ENCODE results near the gene KRTAP10-11.
"Not testable (repeated sequence)": the region's sequence is repeated elsewhere in the genome, so short reads cannot be mapped to it uniquely, and the experiment has no call there.

The KRTAP10-11 gene

DNA sequence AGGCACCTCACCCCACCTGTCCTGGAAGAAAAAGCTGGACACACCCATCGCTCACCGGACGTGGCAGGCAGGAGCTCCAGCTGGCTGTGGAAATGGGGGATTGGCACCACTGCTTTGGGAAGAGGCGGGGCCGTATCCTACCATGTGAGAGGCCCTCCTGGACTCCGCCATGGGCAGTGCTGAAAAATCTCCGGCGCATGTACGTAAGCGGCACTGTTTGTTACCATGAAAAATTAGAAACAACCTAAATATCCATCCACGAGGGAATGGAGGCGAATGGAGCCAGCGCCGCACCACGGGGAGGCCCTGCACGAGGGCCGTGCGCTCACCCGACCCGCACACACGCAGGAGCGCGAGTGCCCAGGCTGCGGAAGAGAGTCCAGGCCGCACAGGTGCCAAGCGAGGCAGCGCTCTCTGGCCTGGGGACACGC, 31.2 kb upstream of the KRTAP10-11 start:
- in situ Hi-C loops (cut with MboI; ENCODE audit: low sequenced_read_pairs) = no loop called here

DNA sequence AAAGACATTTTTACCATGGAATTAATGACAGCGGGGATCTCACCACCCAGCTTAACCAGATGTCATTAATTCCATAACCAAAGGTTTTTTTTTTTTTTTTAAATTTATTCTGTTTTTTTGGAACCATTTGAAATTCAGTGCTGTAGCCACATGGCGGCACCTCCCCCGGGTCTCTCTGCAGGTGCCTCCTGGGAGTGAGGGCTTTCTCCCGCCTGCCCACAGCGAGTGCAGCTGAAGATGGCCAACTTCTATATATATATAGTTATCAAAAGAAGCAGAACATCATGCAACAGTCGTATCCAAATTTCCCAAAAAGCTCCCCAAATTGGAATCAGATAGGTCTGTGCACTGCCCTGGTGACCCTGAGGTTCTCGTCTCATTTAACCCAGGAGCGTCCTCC, 30.7 kb upstream of the KRTAP10-11 start:
- in situ Hi-C loops (cut with MboI; ENCODE audit: low sequenced_read_pairs) = no loop called here

DNA sequence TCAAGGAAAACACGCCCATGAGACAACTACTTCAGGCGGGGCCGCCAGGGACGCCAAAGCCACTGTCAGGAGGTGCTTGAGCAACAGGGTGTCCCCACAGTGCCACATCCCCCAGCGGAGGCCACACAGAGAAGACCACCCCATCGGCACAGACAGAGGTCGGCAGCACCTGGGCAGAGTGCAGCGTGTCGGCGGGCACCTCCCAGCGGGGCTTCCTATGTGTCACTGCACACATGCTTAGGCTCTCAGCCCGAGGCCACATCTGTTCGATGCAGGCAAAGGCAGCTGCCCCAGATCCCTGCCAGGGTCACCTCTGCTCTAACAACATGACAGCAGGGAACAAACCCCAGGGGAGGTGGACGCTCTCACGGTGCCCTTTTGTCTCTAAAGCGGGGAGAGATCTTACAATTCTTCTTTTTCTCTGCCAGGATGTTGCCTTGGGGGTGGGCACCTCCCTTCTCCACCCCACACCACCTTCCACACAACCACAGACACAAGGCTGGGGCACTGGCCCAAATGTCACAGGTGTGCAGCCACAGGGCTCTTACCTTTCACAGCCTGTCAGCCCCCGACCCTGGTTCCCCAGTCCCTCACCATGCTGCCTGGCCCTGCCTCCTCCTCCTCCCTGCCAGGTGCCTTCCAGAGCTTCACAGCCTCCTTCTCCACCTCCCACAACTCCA, 30.2 kb upstream of the KRTAP10-11 start:
- in situ Hi-C loops (cut with MboI; ENCODE audit: low sequenced_read_pairs) = no loop called here

- in situ Hi-C loops (cut with MboI; ENCODE audit: low sequenced_read_pairs) = no loop called here
These were observed 29.7 kb upstream of the KRTAP10-11 start for GRCh38 chr21:44616591-44616926.

- in situ Hi-C loops (cut with MboI; ENCODE audit: low sequenced_read_pairs) = no loop called here
These were observed 29.1 kb upstream of the KRTAP10-11 start for GRCh38 chr21:44617071-44617501.

- in situ Hi-C loops (cut with MboI; ENCODE audit: low sequenced_read_pairs) = no loop called here
These were observed 27.7 kb upstream of the KRTAP10-11 start for GRCh38 chr21:44618504-44618903.

- in situ Hi-C loops (cut with MboI; ENCODE audit: low sequenced_read_pairs) = no loop called here
These were observed 27.3 kb upstream of the KRTAP10-11 start for GRCh38 chr21:44618909-44619308.

DNA sequence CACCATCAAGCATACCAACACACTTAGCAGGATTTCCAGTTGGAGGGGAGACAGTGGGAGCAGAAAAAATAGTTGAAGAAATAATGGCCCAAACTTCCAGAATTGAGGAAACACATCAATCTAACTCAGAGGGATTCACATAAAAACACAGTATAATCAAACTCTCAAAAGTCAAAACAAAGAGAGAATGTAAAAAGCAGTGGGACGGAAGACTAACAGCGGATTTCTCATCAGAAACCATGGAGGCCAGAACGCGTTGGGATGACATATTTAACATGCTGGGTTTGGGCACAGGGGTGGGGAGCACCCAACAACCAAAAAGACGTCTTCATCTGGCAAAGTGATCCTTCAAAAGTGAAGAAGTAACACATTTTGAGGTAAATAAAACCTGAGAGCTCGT, 26.3 kb upstream of the KRTAP10-11 start:
- in situ Hi-C loops (cut with MboI; ENCODE audit: low sequenced_read_pairs) = no loop called here

DNA sequence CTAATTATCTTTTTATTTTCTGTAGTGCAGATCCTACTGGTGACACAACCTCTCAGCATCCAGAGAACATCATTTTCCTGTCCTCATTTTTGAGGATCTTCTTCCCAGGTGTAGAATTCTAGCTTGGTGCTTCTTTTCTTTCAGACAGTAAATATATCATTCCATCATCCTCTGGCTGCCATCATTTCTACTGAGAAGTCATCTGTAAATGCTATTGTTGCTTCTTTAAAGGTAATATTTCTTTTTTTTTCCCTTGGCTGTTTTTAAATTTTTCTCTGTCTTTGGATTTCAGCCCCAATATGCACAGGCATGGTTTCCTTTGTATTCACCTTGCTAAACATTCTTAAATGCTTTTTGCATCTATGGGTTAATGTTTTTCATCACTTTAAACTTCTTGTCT, 22.6 kb upstream of the KRTAP10-11 start:
- in situ Hi-C loops (cut with MboI; ENCODE audit: low sequenced_read_pairs) = no loop called here

DNA sequence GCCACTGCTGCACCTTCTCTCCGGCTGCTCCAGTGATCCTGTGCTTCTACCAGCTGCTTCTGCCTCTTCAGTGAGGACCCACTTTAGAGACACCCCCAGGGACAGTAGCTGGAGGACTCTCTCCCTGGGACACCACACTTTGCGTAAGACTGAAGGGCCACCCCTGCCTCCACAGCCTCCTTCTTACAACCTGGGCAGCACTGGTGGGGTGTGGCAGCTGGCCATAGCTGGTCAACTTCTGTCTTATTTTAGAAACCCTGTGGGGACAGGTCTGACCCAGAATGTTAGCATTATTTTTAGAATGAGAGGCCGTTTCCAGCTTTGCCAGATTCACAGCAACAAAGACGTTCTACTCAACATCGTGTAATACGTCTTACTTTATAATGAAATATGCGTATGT, 20.5 kb upstream of the KRTAP10-11 start:
- in situ Hi-C loops (cut with MboI; ENCODE audit: low sequenced_read_pairs) = no loop called here

DNA sequence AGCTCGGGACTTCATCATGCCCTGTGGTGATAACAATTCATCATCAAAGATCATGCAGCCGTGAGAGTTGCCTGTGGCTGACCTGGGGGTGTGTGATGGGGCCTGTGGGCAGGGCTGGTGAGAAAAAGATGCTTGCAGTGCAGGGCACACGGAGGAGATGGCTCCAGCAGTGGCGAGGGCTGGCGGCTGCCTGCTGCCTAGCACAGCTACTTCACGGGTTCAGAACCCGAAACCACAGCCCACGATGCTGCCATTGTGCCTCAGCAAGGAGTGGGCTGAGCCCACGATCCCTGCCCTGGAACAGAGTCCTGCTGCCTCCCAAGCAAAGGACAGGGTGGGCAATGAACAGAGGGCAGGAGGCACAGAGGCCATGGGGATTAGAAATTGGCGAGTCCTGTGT, 20.0 kb upstream of the KRTAP10-11 start:
- in situ Hi-C loops (cut with MboI; ENCODE audit: low sequenced_read_pairs) = no loop called here

DNA sequence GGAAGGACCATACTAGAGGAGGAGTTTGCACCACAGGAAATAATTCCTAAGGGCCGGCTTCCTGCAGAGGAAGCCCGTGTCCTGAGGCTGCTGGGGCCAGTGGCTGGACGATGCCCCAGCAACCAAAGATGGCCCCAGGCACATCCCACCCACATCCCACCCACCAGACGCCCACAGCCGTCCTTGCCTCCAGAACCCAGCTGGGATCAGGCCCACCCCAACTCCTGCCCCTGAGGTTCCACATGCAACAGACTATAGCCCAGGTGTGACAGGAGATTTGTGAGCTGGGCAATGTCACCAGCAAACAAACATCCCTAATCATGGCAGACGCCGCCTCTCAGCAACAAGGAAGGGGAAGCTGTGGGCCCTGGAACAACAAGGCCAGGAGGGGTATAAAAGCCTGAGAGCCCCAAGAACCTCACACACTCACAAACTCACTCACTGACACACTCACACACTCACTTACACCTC, 19.5 kb upstream of the KRTAP10-11 start, which contains the start of gene KRTAP10-9:
Gene KRTAP10-9 (plus strand): TSS at position 421 of the 471 bp plus-strand sequence. CDS start 79 bp downstream, outside the sequence.
- in situ Hi-C loops (cut with MboI; ENCODE audit: low sequenced_read_pairs) = no loop called here

DNA sequence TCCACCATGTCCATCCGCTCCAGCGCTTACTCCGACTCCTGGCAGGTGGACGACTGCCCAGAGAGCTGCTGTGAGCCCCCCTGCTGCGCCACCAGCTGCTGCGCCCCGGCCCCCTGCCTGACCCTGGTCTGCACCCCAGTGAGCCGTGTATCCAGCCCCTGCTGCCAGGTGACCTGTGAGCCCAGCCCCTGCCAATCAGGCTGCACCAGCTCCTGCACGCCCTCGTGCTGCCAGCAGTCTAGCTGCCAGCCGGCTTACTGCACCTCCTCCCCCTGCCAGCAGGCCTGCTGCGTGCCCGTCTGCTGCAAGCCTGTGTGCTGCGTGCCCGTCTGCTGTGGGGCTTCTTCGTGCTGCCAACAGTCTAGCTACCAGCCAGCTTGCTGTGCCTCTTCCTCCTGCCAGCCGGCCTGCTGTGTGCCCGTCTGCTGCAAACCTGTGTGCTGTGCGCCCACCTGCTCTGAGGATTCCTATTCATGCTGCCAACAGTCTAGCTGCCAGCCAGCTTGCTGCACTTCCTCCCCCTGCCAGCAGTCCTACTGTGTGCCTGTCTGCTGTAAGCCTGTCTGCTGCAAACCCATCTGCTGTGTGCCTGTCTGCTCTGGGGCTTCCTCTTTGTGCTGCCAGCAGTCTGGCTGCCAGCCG, 18.9 kb upstream of the KRTAP10-11 start:
- in situ Hi-C loops (cut with MboI; ENCODE audit: low sequenced_read_pairs) = not testable (repeated sequence)

DNA sequence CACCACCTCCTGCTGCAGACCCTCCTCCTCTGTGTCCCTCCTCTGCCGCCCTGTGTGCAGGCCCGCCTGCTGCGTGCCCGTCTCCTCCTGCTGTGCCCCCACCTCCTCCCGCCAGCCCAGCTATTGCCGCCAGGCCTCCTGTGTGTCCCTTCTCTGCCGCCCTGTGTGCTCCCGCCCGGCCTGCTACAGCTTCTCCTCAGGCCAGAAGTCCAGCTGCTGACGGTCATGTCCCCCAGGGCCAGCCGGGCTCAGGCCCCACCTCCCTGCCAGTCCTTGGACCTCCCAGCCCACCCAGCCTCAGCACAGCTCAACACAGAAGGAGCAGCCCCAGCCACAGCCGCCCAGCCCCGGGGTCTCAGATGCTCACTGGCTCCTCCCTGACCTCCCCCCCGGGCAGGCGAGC, 18.4 kb upstream of the KRTAP10-11 start:
- in situ Hi-C loops (cut with MboI; ENCODE audit: low sequenced_read_pairs) = not testable (repeated sequence)

DNA sequence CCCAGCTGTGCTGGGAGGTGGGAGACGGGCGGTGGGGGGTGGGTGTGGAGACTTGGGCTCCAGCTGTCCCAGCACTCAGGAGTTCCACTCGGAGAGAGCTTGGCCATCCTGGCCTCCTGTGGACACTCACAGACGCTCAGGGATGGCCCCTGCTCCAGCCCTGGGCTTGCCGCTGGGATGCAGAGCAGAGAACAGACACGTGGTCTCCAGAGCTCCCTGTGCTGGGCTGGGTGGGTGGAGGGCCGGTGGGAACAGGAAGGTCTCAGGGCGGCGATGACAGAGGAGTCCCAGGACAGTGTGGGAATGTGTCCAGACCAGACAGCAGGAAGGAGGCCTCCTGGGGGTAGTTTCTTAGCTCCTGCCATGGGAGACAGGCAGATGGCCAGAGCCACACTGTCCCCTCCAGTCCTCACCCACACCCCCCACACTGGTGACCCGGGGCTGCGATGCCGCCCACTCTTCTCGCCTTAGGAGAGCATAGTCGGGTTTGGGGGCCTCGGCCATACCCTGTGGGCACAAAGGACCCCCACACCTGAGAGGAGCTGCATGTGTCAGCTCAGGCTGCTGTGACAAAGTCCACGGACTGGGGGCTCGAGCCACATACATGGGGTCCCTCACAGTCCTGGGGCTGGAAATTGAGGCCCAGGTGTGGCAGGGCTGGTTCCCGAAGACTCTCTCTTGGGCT, 17.4 kb upstream of the KRTAP10-11 start:
- in situ Hi-C loops (cut with MboI; ENCODE audit: low sequenced_read_pairs) = no loop called here

DNA sequence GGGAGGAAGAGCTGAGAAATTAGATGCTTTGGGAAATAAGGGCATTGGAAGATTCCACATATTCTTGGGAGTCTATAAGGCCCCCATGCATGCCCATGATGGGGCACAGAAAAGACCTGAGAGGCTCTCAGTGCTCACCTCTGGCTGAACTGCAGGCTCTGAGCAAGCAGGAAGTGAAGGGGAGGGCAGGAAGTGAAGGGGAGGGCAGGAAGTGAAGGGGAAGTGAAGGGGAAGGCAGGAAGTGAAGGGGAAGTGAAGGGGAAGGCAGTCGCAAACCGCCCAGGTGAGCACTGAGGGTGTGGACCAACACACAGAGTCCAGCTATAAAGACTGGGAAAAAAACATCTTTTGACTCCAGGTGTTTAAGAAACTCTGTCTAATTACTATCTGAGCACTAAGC, 15.8 kb upstream of the KRTAP10-11 start:
- in situ Hi-C loops (cut with MboI; ENCODE audit: low sequenced_read_pairs) = no loop called here

DNA sequence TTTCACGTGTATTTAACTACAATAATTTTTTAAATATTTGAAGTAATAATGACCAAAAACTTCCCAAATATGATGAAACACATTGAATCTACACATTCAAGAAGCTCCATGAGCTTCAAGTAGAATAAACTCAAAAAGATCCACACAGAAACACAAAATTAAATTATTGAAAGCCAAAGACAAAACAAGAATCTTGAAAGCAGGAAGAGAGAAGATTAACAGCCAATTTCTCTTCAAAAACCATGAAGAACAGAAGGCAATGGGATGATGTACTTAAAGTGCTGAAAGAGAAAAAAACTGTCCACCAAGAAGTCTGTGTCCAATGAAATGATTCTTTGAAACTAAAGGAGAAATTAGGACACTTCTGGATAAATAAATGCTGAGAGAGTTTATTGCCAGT, 14.1 kb upstream of the KRTAP10-11 start:
- in situ Hi-C loops (cut with MboI; ENCODE audit: low sequenced_read_pairs) = no loop called here

GRCh38 chr21:44636209-44637017, 9.8 kb upstream of the KRTAP10-11 start:
- in situ Hi-C loops (cut with MboI; ENCODE audit: low sequenced_read_pairs) = no loop called here

DNA sequence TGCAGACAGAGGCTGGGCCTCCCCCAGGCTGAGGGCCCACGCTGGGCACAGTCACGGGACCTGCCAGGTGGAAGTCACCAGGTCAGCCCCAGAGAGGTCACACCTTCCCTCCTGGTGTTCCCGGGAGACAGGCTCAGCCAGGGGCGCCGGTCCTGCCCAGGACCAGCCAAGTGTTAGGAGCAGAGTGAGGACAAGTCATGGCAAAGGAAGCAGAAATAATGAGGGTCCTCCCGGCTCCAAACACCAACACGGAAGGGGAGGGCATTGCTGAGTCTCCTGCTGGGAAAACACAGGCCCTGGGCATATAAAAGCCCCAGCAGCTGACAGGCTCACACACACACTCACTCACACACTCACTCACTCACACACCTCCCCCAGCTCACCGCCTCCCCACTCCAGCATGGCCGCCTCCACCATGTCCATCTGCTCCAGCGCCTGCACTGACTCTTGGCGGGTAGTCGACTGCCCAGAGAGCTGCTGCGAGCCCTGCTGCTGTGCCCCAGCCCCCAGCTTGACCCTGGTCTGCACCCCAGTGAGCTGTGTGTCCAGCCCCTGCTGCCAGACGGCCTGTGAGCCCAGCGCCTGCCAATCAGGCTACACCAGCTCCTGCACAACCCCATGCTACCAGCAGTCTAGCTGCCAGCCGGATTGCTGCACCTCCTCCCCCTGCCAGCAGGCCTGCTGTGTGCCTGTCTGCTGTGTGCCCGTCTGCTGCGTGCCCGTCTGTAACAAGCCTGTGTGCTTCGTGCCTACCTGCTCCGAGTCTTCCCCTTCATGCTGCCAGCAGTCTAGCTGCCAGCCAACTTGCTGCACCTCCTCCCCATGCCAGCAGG, 9.0 kb upstream of the KRTAP10-11 start, which contains the start of gene KRTAP10-10:
Gene KRTAP10-10 (plus strand): TSS at position 339 of the 833 bp plus-strand sequence. CDS start 62 bp downstream, at position 401.
- in situ Hi-C loops (cut with MboI; ENCODE audit: low sequenced_read_pairs) = no loop called here

GRCh38 chr21:44637851-44638348, 8.3 kb upstream of the KRTAP10-11 start:
- in situ Hi-C loops (cut with MboI; ENCODE audit: low sequenced_read_pairs) = not testable (repeated sequence)

Data from HL-60/S4 treated with retinoic acid at 250 ng/mL for 4 days and 3 days (cell line).